ENCODE results near the gene ZFYVE27.

The ZFYVE27 gene

GRCh38 chr10:97714401-97715258 is 22.3 kb upstream of the ZFYVE27 start:
- H3K4me3 ChIP-seq (ENCODE audit: low read depth, low read length) = peak overlapping the region; percentile 78

- H3K4me3 ChIP-seq (ENCODE audit: low read depth, low read length) = peak overlapping the region; percentile 78
These were observed 21.6 kb upstream of the ZFYVE27 start for GRCh38 chr10:97715259-97715874.

- no peak overlapping the region for H3K4me3 ChIP-seq (ENCODE audit: low read depth, low read length)
These were observed 19.3 kb upstream of the ZFYVE27 start for GRCh38 chr10:97717627-97718026.

GRCh38 chr10:97718178-97718577 is 18.8 kb upstream of the ZFYVE27 start:
- H3K4me3 ChIP-seq (ENCODE audit: low read depth, low read length) = no peak overlapping the region

GRCh38 chr10:97718659-97719142 is 18.2 kb upstream of the ZFYVE27 start:
- H3K4me3 ChIP-seq (ENCODE audit: low read depth, low read length) = no peak overlapping the region

GRCh38 chr10:97719602-97720001 is 17.3 kb upstream of the ZFYVE27 start:
- no peak overlapping the region for H3K4me3 ChIP-seq (ENCODE audit: low read depth, low read length)

- H3K4me3 ChIP-seq (ENCODE audit: low read depth, low read length) = no peak overlapping the region
These were observed 14.8 kb upstream of the ZFYVE27 start for GRCh38 chr10:97721871-97722780.

- no peak overlapping the region for H3K4me3 ChIP-seq (ENCODE audit: low read depth, low read length)
These were observed 13.9 kb upstream of the ZFYVE27 start for GRCh38 chr10:97723001-97723400.

- no peak overlapping the region for H3K4me3 ChIP-seq (ENCODE audit: low read depth, low read length)
These were observed 12.5 kb upstream of the ZFYVE27 start for GRCh38 chr10:97724341-97724941.

- H3K4me3 ChIP-seq (ENCODE audit: low read depth, low read length) = peak overlapping the region; percentile 5
These were observed 10.2 kb upstream of the ZFYVE27 start for GRCh38 chr10:97726636-97727178.

- no peak overlapping the region for H3K4me3 ChIP-seq (ENCODE audit: low read depth, low read length)
These were observed 7.9 kb upstream of the ZFYVE27 start for GRCh38 chr10:97729014-97729413.

- H3K4me3 ChIP-seq (ENCODE audit: low read depth, low read length) = no peak overlapping the region
These were observed 5.4 kb upstream of the ZFYVE27 start for GRCh38 chr10:97731346-97732051.

GRCh38 chr10:97732052-97732359 is 4.9 kb upstream of the ZFYVE27 start:
- no peak overlapping the region for H3K4me3 ChIP-seq (ENCODE audit: low read depth, low read length)

GRCh38 chr10:97733256-97733655 is 3.7 kb upstream of the ZFYVE27 start:
- H3K4me3 ChIP-seq (ENCODE audit: low read depth, low read length) = no peak overlapping the region

GRCh38 chr10:97734021-97734420 is 2.9 kb upstream of the ZFYVE27 start:
- H3K4me3 ChIP-seq (ENCODE audit: low read depth, low read length) = no peak overlapping the region

GRCh38 chr10:97736403-97736901 is 476 bp upstream of the ZFYVE27 start:
- no peak overlapping the region for H3K4me3 ChIP-seq (ENCODE audit: low read depth, low read length)

GRCh38 chr10:97737770-97738265 is 890 bp downstream of the ZFYVE27 start:
- H3K4me3 ChIP-seq (ENCODE audit: low read depth, low read length) = peak overlapping the region; percentile 87

- no peak overlapping the region for H3K4me3 ChIP-seq (ENCODE audit: low read depth, low read length)
These were observed 1.7 kb downstream of the ZFYVE27 start for GRCh38 chr10:97738616-97739015.

GRCh38 chr10:97740613-97741012 is 3.7 kb downstream of the ZFYVE27 start:
- no peak overlapping the region for H3K4me3 ChIP-seq (ENCODE audit: low read depth, low read length)

All from iPS-11a (cell line).